Kidney (tissue), 14 donors: ENCODE measurements around the gene ARHGEF12. TPM values are rescaled to one million over a fixed set of nuclear protein-coding genes. Genes with fewer than 3 reads are reported as not detected.

ENCODE experiments used
- DNase-seq, 5 donors: peaks; one replicate each; pipeline ENCODE4 v3.0.0-alpha.2; 2013 to 2020
- FAIRE-seq: peaks from 2 replicates; lab custom pipeline; 2012; peaks lifted over from hg19 to GRCh38; lab: Jason Lieb, UNC
- H3K27ac ChIP-seq, 2 donors: one replicate each; pipeline ENCODE4 v1.7.0; 2013; ENCODE audit warnings: low read depth in 2 of 2, low read length in 2 of 2, inconsistent platforms in 1 of 2
- H3K27me3 ChIP-seq: one replicate; pipeline ENCODE4 v1.7.1; 2013; ENCODE audit warnings: low read length, inconsistent platforms; ENCODE audit not compliant: control insufficient read depth, insufficient read depth
- H3K36me3 ChIP-seq, 3 donors: one replicate each; pipeline versions ENCODE4 v1.7.0 to v1.7.1; 2013; ENCODE audit warnings: low read length in 3 of 3, control low read depth in 1 of 3, inconsistent platforms in 1 of 3; ENCODE audit not compliant: insufficient read depth in 3 of 3, control insufficient read depth in 2 of 3
- H3K4me1 ChIP-seq, 3 donors: one replicate each; pipeline versions ENCODE4 v1.7.0 to v1.7.1; 2013; ENCODE audit warnings: low read length in 3 of 3, inconsistent platforms in 1 of 3, low read depth in 1 of 3; ENCODE audit not compliant: control insufficient read depth in 2 of 3, insufficient read depth in 2 of 3
- H3K4me3 ChIP-seq, 3 donors: one replicate each; pipeline versions ENCODE4 v1.7.0 to v1.8.1; 2013; ENCODE audit warnings: low read length in 3 of 3, control low read depth in 1 of 3, inconsistent platforms in 1 of 3
- H3K9ac ChIP-seq, 3 donors: one replicate each; pipeline versions ENCODE4 v1.7.0 to v1.7.1; 2013; ENCODE audit warnings: low read length in 3 of 3, control low read depth in 1 of 3, inconsistent platforms in 1 of 3
- H3K9me3 ChIP-seq, 3 donors: one replicate each; pipeline versions ENCODE4 v1.7.0 to v1.7.1; 2013; ENCODE audit warnings: low read length in 3 of 3, control low read depth in 1 of 3, inconsistent platforms in 1 of 3; ENCODE audit not compliant: control insufficient read depth in 2 of 3, insufficient read depth in 1 of 3
- CTCF ChIP-seq: IDR thresholded peaks from 3 replicates; pipeline ENCODE4 v1.5.1; 2012; ENCODE audit warnings: mild to moderate bottlenecking, moderate library complexity, borderline replicate concordance; ENCODE audit not compliant: insufficient read depth; ENCODE audit errors: extremely low read depth
- intact Hi-C: fragments of 100-400 bp; cut with DNase I; formaldehyde crosslinking; loops from one replicate; pipeline ENCODE4 v1.11.1; 2022
- polyA plus RNA-seq: library from polyadenylated mRNA; stranded (reverse); fragments of 350-450 nt; fragmentation: Illumina TruSeq; extraction: RNeasy Lipid Tissue Mini Kit (QIAGEN cat#74804); gene quantifications from one replicate; pipeline ENCODE4 v1.2.3, GENCODE V29; 2014; ENCODE audit warnings: low read depth, low replicate concordance; ENCODE audit not compliant: insufficient read depth
- total RNA-seq: library from RNA; stranded (reverse); fragmentation: NEBNext Ultra II Directional; extraction: Animal tissue kit (Norgen Biotek cat#: 25700); gene quantifications from one replicate; pipeline ENCODE4 v1.2.1, GENCODE V29; 2021
- donor health status: control.
- donor health status: control.
- donor health status: control.
- donor health status: control.
- donor health status: control.
- donor health status: DM: yes; HTN: yes; CAD: no.
- donor health status: Normal renal cell carcinoma (clear cell type).

The ARHGEF12 gene
- total and polyA plus RNA-seq, 2 donors from 2014 or later = 21.1 to 161 TPM

- no peak overlapping the region for H3K9ac ChIP-seq
- intact Hi-C loops = no loop called here
- no peak for TF ChIP-seq CTCF
- no peaks in the 10 kb centered on the region for H3K27me3 ChIP-seq
- FAIRE-seq (no peak), DNase-seq (no peak)
- H3K9me3 ChIP-seq = no peaks in the 10 kb centered on the region
- no peak overlapping the region for H3K27ac ChIP-seq
- H3K4me3 ChIP-seq = no peak overlapping the region
- H3K36me3 ChIP-seq = no peaks in the 10 kb centered on the region
- peaks cover 0 to 4% (median 0%) of the 10 kb centered on the region in 3 donors for H3K4me1 ChIP-seq
These were observed 182.1 kb downstream of the ARHGEF12 start for GRCh38 chr11:120518356-120518755.

DNA sequence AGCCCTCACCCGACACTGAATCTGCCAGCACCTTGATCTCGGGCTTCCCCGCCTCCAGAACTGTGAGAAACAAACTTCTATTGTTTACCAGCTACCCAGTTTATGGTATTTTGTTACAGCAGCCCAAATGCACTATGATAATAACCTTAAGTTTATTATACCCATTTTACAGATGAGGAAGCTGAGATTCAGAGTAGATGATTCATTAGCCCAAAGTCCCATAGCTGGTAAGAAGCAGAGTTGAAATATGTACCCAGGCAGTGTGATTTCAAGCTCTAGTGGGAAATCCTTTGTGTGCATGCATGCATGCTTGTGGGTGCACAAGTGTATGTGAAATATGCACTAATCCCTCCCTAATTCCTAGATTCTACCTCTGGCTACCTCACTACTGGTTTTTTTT, 183.3 kb downstream of the ARHGEF12 start:
- TF ChIP-seq CTCF = no peak
- intact Hi-C loops = no loop called here
- Histone ChIP-seq H3K9me3 (no peaks in the 10 kb centered on the region), H3K4me3 (no peak overlapping the region), H3K9ac (no peak overlapping the region), H3K27ac (no peak overlapping the region), H3K27me3 (no peaks in the 10 kb centered on the region), H3K4me1 (peaks cover 0 to 4% (median 0%) of the 10 kb centered on the region in 3 donors), H3K36me3 (no peaks in the 10 kb centered on the region)
- no peak for DNase-seq
- FAIRE-seq = no peak

- peak in 1 of 5 donors; percentile 43 for DNase-seq
These were observed 184.0 kb downstream of the ARHGEF12 start for GRCh38 chr11:120520091-120520822.

More at GRCh38 chr11:120520091-120520822, 184.0 kb downstream of the ARHGEF12 start:
- Histone ChIP-seq H3K9ac (no peak overlapping the region), H3K27ac (no peak overlapping the region), H3K36me3 (no peaks in the 10 kb centered on the region), H3K4me3 (no peak overlapping the region), H3K4me1 (peaks cover 0 to 4% (median 0%) of the 10 kb centered on the region in 3 donors), H3K9me3 (no peaks in the 10 kb centered on the region), H3K27me3 (no peaks in the 10 kb centered on the region)
- no peak for TF ChIP-seq CTCF
- intact Hi-C loops = no loop called here
- no peak for FAIRE-seq
